DMS153 (cell line): Measurements from ENCODE around the gene SLC25A43.
"Not testable (repeated sequence)": the region's sequence is repeated elsewhere in the genome, so short reads cannot be mapped to it uniquely, and the experiment has no call there.

Experiments used
- DNase-seq: peaks from one replicate; lab custom pipeline; 2025; lab: John Stamatoyannopoulos, UW

Gene SLC25A43

GRCh38 chrX:119468551-119469312 is 69.6 kb downstream of the SLC25A43 start:
- DNase-seq = peak; percentile 75

DNA sequence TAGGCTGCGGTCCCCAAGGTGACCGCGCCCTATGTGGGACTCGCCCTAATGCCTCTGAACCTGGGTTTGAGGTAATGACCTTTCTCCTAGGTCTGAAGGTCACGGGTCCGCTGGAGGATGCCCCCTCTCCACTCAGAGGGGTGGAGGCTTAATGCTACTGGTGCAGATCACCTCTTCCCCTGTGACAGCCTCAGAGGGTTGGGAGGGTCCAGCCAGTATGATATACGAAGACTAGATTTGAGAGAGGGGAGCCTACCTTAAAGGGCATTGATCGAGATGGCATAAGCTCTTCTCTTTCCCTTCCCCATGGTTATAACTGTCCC is 70.1 kb downstream of the SLC25A43 start:
- DNase-seq = no peak

DNA sequence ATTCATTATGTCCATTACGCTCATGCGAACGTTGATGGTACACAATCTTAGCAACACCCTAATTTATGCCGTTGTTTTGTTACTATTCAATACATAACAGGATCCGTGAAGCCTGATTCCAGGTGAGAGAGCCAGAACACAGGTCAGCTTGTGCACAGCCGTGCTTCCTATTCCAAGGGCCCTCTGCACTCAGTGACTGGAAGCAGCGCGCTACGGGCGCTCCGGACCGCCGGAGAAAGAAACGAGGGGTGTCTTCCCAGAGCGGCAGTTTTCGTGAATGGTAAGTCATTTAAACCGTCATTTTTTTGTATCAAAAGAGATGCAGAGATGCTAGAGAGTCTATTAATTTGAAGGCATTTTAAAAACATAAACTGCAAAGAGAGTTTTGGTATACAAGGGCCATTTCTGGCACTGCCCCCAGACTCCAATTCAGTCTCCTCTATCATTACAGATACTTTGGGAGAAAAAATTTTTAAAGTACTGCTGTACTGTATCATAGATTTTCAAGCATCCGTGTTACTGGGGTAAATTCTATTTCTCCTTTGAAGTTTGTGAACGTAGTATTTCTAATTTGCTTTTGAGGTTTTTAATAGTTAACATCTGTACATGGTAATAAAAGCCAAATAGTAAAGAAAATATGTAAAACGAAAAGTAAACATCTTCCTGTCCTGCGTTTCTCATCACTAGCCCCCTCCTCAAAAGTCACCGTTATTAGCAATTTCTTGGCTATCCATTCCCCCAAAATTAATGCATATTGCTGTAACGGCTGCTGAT is 75.7 kb downstream of the SLC25A43 start:
- DNase-seq = no peak

GRCh38 chrX:119475389-119476101 is 76.4 kb downstream of the SLC25A43 start:
- no peak for DNase-seq

DNA sequence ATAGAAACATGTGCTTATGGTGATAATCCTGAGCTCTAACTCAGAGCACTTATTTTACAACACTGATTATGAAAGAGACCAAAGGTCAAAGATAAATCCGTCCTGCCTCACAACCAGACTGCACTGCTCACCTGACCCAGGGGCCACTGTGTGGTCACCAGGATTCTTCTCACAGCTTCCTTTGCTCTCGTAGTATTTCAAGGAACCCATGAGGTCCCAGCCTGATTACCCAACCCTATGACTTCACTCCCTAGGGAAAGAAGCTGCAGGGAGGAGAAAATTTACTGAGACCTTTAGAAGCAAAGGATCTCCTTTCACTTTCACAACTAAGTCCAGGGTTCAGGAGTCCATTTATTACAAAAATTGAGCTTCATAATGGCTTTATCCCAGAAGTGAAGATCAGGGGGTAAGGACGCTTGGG is 78.7 kb downstream of the SLC25A43 start:
- DNase-seq = no peak

GRCh38 chrX:119478504-119478903 is 79.4 kb downstream of the SLC25A43 start:
- no peak for DNase-seq

DNA sequence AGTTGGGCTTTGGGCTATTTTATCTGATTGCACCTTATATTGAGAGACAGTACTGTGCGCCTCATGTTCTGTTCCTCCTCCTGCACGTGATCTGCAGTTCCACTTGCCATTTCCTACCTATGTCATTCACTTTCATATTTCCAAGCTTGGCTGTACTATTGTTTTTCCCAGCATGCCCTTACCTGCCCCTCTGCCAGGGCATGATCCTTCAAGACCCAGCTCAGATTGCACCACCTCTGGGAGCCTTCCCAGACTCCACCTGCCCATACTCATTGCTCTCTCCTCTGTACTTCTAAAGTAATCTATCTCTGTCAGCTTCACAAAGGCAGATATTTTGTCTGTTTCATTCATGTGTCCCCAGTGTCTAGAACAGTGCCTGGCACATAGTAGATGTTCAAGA is 80.7 kb downstream of the SLC25A43 start:
- DNase-seq = no peak

- DNase-seq = peak; percentile 10
These were observed 82.2 kb downstream of the SLC25A43 start for GRCh38 chrX:119481323-119481801.

GRCh38 chrX:119482041-119482440 is 82.9 kb downstream of the SLC25A43 start:
- no peak for DNase-seq

DNA sequence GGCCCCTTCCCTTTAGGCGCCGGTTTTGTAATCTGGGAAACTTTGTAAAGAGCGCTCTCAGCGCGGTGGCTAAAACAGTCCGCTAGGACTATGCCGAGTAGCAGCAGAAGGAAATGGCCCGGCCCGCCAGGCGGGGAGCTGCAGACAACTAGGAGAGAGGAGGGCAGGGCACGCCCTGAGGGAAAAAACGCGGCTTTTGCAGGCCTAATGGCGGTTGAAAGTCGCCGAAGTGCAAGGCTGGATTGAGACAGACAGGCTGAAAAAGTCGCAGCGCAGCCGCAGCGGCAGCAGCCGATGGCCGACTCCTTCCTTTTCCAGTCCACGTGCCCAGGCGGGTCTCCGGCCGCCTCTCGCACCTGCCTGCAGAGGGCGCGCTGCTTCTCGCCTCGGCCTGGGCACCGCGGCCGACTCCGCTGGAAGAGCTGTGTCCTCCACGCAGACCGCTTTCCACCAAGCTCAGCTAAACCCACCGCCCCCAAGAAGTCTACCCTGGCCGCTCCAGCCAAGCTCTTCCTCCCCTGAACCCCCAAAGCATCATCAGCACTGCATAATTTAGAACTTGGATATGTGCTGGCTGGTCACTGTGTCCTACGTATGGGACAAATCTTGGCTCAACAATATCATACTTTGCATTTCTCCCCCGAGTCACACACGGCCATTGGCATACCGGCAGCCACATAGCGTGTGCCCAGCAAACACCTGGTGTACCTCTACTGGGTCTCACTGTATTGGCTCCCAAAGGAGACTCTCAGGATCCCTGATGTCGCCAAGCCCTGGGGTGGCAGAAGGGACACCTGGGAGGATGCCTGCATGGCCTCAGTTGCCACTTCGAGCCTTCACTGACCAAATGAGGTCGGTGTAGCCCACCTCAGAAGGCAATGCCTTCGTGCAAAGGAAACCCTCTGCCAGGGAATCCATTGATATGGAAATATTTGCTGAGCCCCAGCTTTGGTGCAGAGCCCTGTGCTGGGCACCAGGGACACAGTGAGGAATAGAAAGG is 83.6 kb downstream of the SLC25A43 start:
- peak; percentile 16 for DNase-seq

- no peak for DNase-seq
These were observed 87.6 kb downstream of the SLC25A43 start for GRCh38 chrX:119486745-119487144.

DNA sequence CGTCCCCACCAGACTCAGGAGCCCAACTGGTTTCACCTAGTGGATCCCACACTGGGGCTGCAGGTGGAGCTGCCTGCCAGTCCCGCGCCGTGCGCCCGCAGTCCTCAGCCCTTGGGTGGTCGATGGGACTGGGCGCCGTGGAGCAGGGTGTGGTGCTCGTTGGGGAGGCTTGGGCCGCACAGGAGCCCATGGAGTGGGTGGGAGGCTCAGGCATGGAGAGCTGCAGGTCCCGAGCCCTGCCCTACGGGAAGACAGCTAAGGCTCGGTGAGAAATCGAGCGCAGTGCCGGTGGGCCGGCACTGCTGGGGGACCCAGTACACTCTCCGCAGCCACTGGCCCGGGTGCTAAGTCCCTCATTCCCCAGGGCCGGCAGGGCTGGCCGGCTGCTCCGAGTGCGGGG is 88.6 kb downstream of the SLC25A43 start:
- not testable (repeated sequence) for DNase-seq

- no peak for DNase-seq
These were observed 89.6 kb downstream of the SLC25A43 start for GRCh38 chrX:119488749-119489148.

DNA sequence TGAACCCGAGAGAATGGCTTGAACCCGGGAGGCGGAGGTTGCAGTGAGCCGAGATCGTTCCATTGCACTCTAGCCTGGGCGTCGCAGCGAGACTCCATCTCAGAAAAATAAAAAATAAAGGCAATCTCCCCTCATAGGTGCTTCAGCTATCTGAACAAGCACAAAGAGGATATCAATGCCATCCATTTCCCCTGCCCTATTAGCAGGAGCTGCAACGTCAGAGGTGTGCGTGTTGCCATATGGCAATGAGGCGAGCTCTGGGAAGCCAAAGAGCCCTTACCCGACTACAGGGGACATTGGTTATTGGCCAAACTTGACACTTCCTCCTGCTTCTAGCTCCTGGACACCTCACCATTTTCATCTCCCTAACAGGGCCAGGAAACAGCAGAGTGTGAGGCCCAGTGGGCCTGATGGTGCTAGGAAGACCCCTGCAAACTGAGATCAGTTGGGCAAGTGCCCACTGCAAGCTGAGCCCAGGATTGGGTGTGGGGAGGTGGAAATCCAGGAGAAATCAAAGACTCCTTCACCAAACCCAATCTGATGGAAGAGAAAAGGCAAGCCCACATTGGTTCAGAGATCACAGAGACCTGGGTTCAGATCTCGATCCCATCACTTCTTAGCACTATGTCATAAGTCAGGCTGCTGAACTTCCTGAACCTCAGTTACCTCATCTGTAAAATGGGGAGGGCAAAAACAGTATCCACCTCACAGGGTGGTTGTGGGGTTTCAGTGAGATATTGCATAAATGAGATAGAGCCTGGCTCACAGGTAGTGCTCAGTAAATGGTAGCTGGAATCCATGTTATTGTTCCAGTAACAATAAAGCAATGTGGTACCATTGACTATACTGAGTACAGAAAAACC is 90.3 kb downstream of the SLC25A43 start:
- DNase-seq = no peak

- no peak for DNase-seq
These were observed 93.3 kb downstream of the SLC25A43 start for GRCh38 chrX:119492463-119492862.

GRCh38 chrX:119493851-119494495 is 94.8 kb downstream of the SLC25A43 start:
- DNase-seq = not testable (repeated sequence)

DNA sequence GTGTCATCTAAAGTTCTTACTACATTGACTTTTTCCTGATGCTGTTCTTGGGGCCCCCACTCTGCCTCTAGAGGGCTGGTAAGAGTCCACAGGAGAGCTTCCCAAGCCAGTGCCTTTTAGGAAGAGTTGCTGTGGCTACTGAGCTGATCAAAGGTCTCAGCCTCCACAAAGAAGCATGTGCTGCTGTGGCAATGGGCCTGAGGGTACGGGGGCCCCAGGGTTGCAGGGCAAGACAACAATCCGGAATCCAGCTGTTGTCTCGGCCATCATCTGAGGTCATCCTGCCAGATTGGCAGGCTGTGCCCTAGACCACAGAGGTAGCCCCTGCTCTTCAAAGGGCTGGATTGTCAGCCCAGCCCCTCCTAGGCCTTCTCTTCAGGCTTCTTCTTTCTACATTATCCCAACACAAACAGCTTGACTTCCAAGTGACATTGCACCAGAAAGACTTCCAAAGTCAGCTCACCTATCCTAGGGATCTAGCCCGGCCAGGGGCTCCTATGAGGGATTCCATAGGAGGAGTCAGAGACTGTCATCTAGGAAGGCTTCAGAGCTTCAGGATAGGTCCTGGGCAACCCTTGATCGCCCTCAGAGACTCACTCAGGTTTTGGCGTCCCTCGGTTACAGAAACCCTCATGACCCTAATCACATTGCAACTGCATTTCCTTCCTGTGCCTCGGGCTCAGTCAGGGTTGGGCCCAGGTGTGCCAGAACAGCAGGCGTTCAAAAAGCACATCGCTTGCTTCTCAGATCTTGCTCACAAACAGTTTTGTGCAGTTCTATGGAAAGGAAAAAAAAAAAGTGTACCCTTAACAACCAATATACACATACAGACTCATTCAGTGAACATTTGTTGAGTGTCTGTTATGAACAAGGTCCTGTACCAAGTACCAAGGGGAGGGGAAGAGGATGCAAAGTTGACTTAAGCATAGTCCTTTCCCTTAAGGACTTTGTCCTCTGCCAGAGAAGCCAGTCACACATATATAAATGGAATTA is 96.9 kb downstream of the SLC25A43 start:
- no peak for DNase-seq

GRCh38 chrX:119497185-119497584 is 98.0 kb downstream of the SLC25A43 start:
- DNase-seq = no peak
